ENCODE data around the gene CNTFR.

The CNTFR gene

GRCh38 chr9:34600908-34601307 lies 11.4 kb upstream of the CNTFR start:
- ChIA-PET POLR2A (ENCODE audit: low non-redundant PET) (no interaction called here), CTCF (interaction anchor here (0.6 to 1.2 kb wide), 4 partner anchors 9 to 53 kb away, joined by 4 to 7 read pairs (median 4); no protein-coding TSS in a partner anchor)
- no peak for TF ChIP-seq CTCF (conservative IDR thresholded peaks at IDR 0.05; ENCODE audit: low read depth)
- peak; percentile 82 for DNase-seq (ENCODE audit: low spot score)
- peak overlapping the region; percentile 46 for H3K27ac ChIP-seq

- no peak for DNase-seq (ENCODE audit: low spot score)
- TF ChIP-seq CTCF (conservative IDR thresholded peaks at IDR 0.05; ENCODE audit: low read depth): no peak
- ChIA-PET CTCF (interaction anchor here (0.7 to 1.8 kb wide), 3 partner anchors 51 to 196 kb away, joined by 3 to 6 read pairs (median 6); no protein-coding TSS in a partner anchor), POLR2A (ENCODE audit: low non-redundant PET) (no interaction called here)
- no peak overlapping the region for H3K27ac ChIP-seq
These were observed 10.0 kb upstream of the CNTFR start for GRCh38 chr9:34599546-34599945.

- DNase-seq (ENCODE audit: low spot score): no peak
- no peak overlapping the region for H3K27ac ChIP-seq
- no peak for TF ChIP-seq CTCF (conservative IDR thresholded peaks at IDR 0.05; ENCODE audit: low read depth)
- POLR2A ChIA-PET (ENCODE audit: low non-redundant PET): no interaction called here
- CTCF ChIA-PET: interaction anchor here (0.6 to 4.9 kb wide), 2 partner anchors 47 to 589 kb away, joined by 4 to 60 read pairs; no protein-coding TSS in a partner anchor
These were observed 4.7 kb upstream of the CNTFR start for GRCh38 chr9:34594177-34594576.

- no peak for DNase-seq (ENCODE audit: low spot score)
- ChIA-PET CTCF (interaction anchor here (0.6 to 4.9 kb wide), 9 partner anchors 11 to 343 kb away, joined by 3 to 60 read pairs (median 4); no protein-coding TSS in a partner anchor), POLR2A (ENCODE audit: low non-redundant PET) (no interaction called here)
- no peak for TF ChIP-seq CTCF (conservative IDR thresholded peaks at IDR 0.05; ENCODE audit: low read depth)
- H3K27ac ChIP-seq: no peak overlapping the region
These were observed 3.5 kb upstream of the CNTFR start for GRCh38 chr9:34592895-34593601.

GRCh38 chr9:34591917-34592866 lies 2.7 kb upstream of the CNTFR start:
- no peak for DNase-seq (ENCODE audit: low spot score)
- no peak overlapping the region for H3K27ac ChIP-seq
- POLR2A ChIA-PET (ENCODE audit: low non-redundant PET): no interaction called here
- CTCF ChIA-PET: interaction anchor here (0.5 to 4.9 kb wide), 34 partner anchors 8 to 684 kb away, joined by 3 to 60 read pairs (median 5); no protein-coding TSS in a partner anchor
- peak; percentile 80 for TF ChIP-seq CTCF (conservative IDR thresholded peaks at IDR 0.05; ENCODE audit: low read depth)

- H3K27ac ChIP-seq: no peak overlapping the region
- peak; percentile 99 for TF ChIP-seq CTCF (conservative IDR thresholded peaks at IDR 0.05; ENCODE audit: low read depth)
- ChIA-PET POLR2A (ENCODE audit: low non-redundant PET) (no interaction called here), CTCF (interaction anchor here (0.6 to 4.9 kb wide), 35 partner anchors 8 to 259 kb away, joined by 3 to 60 read pairs (median 5); partner anchors contain the start of gene MYORG)
- DNase-seq (ENCODE audit: low spot score): peak; percentile 88
These were observed 1.9 kb upstream of the CNTFR start for GRCh38 chr9:34591248-34591916.

Data from RWPE1 (cell line).